PFSK-1 (cell line): Measurements from ENCODE around the gene SYNC.

ENCODE experiments used
- POLR2AphosphoS5 ChIP-seq: IDR thresholded peaks from 2 replicates; pipeline ENCODE4 v1.6.1; 2012; ENCODE audit warnings: low read depth, mild to moderate bottlenecking, control low read depth, low read length, moderate library complexity
- TF ChIP-seq, protein P1 (sequence below), 2 experiments: IDR thresholded peaks; 2 replicates each; pipeline versions ENCODE4 v1.6.1 to v1.8.0; 2011 to 2012; ENCODE audit warnings: low read depth in 2 of 2, low read length in 2 of 2, control low read depth in 1 of 2, inconsistent platforms in 1 of 2, mild to moderate bottlenecking in 1 of 2, moderate library complexity in 1 of 2; ENCODE audit not compliant: insufficient read depth in 1 of 2

DNA sequence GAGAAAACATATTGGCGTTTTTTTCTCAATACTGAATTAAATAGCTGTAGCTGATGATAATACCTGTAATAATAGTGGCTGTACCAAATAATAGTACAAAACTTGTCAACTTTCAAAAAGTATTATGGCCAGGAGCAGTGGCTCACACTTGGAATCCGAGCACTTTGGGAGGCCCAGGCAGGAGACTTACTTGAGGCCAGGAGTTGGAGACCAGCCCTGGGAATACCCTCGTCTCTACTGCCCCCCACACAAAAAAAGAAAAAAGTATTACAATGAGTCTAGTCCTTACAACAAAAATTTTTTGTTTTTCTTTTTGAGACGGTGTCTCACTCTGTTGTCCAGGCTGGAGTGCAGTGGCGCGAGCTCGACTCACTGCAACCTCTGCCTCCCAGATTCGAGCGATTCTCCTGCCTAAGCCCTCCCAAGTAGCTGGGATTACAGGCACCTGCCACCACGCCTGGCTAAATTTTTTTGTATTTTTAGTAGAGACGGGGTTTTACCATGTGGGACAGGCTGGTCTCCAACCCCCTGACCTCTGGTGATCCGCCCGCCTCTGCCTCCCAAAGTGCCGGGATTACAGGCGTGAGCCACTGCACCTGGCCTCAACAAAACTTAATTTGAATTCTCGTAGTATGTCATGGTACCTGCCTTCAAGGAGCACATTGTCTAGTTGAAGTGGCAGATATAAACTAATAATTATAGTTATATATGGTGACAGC lies 50.2 kb downstream of the SYNC start:
- TF ChIP-seq, protein P1, sequence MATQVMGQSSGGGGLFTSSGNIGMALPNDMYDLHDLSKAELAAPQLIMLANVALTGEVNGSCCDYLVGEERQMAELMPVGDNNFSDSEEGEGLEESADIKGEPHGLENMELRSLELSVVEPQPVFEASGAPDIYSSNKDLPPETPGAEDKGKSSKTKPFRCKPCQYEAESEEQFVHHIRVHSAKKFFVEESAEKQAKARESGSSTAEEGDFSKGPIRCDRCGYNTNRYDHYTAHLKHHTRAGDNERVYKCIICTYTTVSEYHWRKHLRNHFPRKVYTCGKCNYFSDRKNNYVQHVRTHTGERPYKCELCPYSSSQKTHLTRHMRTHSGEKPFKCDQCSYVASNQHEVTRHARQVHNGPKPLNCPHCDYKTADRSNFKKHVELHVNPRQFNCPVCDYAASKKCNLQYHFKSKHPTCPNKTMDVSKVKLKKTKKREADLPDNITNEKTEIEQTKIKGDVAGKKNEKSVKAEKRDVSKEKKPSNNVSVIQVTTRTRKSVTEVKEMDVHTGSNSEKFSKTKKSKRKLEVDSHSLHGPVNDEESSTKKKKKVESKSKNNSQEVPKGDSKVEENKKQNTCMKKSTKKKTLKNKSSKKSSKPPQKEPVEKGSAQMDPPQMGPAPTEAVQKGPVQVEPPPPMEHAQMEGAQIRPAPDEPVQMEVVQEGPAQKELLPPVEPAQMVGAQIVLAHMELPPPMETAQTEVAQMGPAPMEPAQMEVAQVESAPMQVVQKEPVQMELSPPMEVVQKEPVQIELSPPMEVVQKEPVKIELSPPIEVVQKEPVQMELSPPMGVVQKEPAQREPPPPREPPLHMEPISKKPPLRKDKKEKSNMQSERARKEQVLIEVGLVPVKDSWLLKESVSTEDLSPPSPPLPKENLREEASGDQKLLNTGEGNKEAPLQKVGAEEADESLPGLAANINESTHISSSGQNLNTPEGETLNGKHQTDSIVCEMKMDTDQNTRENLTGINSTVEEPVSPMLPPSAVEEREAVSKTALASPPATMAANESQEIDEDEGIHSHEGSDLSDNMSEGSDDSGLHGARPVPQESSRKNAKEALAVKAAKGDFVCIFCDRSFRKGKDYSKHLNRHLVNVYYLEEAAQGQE (IDR thresholded peaks at IDR 0.05; ENCODE audit: insufficient read depth in 1 of 2, low read depth in 2 of 2, low read length in 2 of 2), result no peak
- no peak for TF ChIP-seq POLR2AphosphoS5
